Loucy (cell line): Measurements from ENCODE around the gene IFT74.

ENCODE experiments used
- H2AFZ ChIP-seq: fragments of 200-600 bp; sonication (generic); 2 replicates; pipeline ENCODE4 v1.6.0; 2016; ENCODE audit warnings: antibody characterized with exemption, mild to moderate bottlenecking, low read length, moderate library complexity
- H3F3A ChIP-seq: fragments of 200-600 bp; 2 replicates; pipeline ENCODE4 v1.6.0; 2016; ENCODE audit warnings: antibody characterized with exemption, low read depth, mild to moderate bottlenecking
- H3K27me3 ChIP-seq: fragments of 200-600 bp; sonication (generic); 2 replicates; pipeline ENCODE4 v1.6.1; 2014; ENCODE audit warnings: low read length, mild to moderate bottlenecking; ENCODE audit not compliant: insufficient read depth, poor library complexity, severe bottlenecking
- H3K36me3 ChIP-seq: fragments of 200-600 bp; sonication (generic); 2 replicates; pipeline ENCODE4 v1.6.1; 2016; ENCODE audit warnings: low read length; ENCODE audit not compliant: insufficient read depth
- H3K4me1 ChIP-seq: fragments of 200-600 bp; sonication (generic); 2 replicates; pipeline ENCODE4 v1.5.1; 2014; ENCODE audit warnings: low read length, mild to moderate bottlenecking; ENCODE audit not compliant: insufficient read depth, poor library complexity, severe bottlenecking
- H3K4me2 ChIP-seq: fragments of 200-600 bp; sonication (generic); 2 replicates; pipeline ENCODE4 v1.6.0; 2014; ENCODE audit warnings: antibody characterized with exemption, low read length, low read depth, mild to moderate bottlenecking; ENCODE audit not compliant: poor library complexity, severe bottlenecking
- H3K4me3 ChIP-seq: fragments of 200-600 bp; sonication (generic); 2 replicates; pipeline ENCODE4 v1.5.1; 2014; ENCODE audit warnings: low read length, mild to moderate bottlenecking, mixed read lengths; ENCODE audit not compliant: poor library complexity, severe bottlenecking
- H3K79me2 ChIP-seq: fragments of 200-600 bp; sonication (generic); 2 replicates; pipeline ENCODE4 v1.6.1; 2014; ENCODE audit warnings: low read length; ENCODE audit not compliant: insufficient read depth
- H3K9ac ChIP-seq: fragments of 200-600 bp; sonication (generic); 2 replicates; pipeline ENCODE4 v1.6.0; 2014; ENCODE audit warnings: mild to moderate bottlenecking, low read depth, low read length, moderate library complexity; ENCODE audit not compliant: poor library complexity, severe bottlenecking
- H3K9me2 ChIP-seq: fragments of 200-600 bp; sonication (generic); replicated peaks from 2 replicates; pipeline ENCODE4 v1.6.1; 2016; ENCODE audit warnings: low read depth, low read length, mixed read lengths
- H3K9me3 ChIP-seq: fragments of 200-600 bp; sonication (generic); 2 replicates; pipeline ENCODE4 v1.6.1; 2014; ENCODE audit warnings: mild to moderate bottlenecking, antibody characterized with exemption, low read length, low read depth; ENCODE audit not compliant: insufficient read depth
- H4K20me1 ChIP-seq: fragments of 200-600 bp; sonication (generic); 2 replicates; pipeline ENCODE4 v1.6.0; 2014; ENCODE audit warnings: antibody characterized with exemption, low read length, mild to moderate bottlenecking; ENCODE audit not compliant: insufficient read depth, poor library complexity, severe bottlenecking
- EZH2phosphoT487 ChIP-seq: fragments of 200-600 bp; IDR thresholded peaks from 2 replicates; pipeline ENCODE4 v1.6.1; 2018; ENCODE audit warnings: antibody characterized with exemption, mild to moderate bottlenecking, moderate library complexity, borderline replicate concordance
- TF ChIP-seq, protein P1 (sequence below): fragments of 200-600 bp; sonication (generic); conservative IDR thresholded peaks from 2 replicates; pipeline ENCODE4 v1.5.1; 2014; ENCODE audit warnings: mild to moderate bottlenecking, antibody characterized with exemption, low read length

IFT74 gene

DNA sequence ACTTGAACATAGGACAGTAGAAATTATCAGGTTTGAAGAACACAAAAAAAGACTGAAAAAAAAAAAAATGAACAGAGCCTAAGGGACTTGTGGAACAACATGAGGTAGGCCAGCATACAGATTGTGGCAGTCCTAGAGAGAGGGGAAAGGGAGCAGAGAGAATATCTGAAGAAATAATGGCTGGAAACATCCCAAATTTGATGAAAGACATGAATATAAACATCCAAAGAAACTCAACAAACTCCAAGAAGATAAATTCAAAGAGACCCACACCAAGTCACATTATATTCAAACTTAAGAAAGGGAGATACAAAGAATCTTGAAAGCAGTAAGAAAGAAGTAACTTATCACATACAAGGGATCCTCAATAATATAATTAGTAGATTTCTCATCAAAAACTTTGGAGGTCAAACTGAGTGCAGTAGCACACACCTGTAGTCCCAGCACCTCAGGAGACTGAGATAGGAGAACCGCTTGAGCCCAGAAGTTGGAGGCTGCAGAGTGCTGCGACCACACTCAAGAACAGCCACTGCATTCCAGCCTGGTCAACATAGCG lies 18.3 kb upstream of the IFT74 start:
- TF ChIP-seq EZH2phosphoT487 = no peak
- TF ChIP-seq, protein P1, sequence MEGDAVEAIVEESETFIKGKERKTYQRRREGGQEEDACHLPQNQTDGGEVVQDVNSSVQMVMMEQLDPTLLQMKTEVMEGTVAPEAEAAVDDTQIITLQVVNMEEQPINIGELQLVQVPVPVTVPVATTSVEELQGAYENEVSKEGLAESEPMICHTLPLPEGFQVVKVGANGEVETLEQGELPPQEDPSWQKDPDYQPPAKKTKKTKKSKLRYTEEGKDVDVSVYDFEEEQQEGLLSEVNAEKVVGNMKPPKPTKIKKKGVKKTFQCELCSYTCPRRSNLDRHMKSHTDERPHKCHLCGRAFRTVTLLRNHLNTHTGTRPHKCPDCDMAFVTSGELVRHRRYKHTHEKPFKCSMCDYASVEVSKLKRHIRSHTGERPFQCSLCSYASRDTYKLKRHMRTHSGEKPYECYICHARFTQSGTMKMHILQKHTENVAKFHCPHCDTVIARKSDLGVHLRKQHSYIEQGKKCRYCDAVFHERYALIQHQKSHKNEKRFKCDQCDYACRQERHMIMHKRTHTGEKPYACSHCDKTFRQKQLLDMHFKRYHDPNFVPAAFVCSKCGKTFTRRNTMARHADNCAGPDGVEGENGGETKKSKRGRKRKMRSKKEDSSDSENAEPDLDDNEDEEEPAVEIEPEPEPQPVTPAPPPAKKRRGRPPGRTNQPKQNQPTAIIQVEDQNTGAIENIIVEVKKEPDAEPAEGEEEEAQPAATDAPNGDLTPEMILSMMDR = no peak
- peak overlapping the region; percentile 8 for H3K4me3 ChIP-seq
- H4K20me1 ChIP-seq = peaks cover 74% of the 10 kb centered on the region
- H3F3A ChIP-seq = no peaks in the 10 kb centered on the region
- peaks cover 9% of the 10 kb centered on the region; the same call in 1 of the 2 replicates for H3K9me3 ChIP-seq
- H3K9ac ChIP-seq = no peak overlapping the region
- no peak overlapping the region for H2AFZ ChIP-seq
- peaks cover 7% of the 10 kb centered on the region; the same call in 1 of the 2 replicates for H3K36me3 ChIP-seq
- no peaks in the 10 kb centered on the region for H3K27me3 ChIP-seq
- H3K79me2 ChIP-seq = peaks cover 84% of the 10 kb centered on the region
- H3K9me2 ChIP-seq = no peaks in the 10 kb centered on the region
- H3K4me1 ChIP-seq = peaks cover 30% of the 10 kb centered on the region
- peak overlapping the region; percentile 11 for H3K4me2 ChIP-seq

DNA sequence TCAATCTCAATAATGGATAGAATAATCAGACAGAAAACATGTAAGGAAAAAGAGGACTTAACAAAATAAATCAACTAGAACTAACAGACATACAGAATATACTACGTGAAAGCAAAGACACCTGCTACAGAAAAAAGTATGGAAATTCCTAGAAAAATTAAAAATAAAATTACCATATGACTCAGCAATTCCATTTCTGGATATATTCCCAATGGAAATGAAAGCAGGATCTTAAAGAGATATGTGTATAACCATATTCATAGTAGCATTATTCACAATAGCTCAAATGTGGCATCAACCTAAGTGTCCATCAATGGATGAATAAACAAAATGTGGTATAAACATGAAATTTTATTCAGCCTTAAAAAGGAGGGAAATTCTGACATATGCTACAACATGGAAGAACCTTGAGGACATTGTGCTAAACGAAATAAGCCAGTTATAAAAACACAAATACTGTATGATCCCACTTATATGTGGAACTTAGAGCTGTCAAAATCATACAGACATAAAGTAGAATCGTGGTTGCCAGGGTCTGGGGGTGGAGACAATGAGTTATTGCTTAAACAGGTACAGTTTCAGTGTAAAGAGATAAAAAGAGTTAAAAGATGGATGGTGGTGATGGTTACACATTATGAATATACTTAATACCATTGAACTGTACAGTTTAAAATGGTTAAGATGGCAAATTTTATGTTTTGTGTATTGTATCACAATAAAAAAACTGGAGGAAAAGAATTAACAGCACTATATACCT lies 16.1 kb upstream of the IFT74 start:
- Histone ChIP-seq H4K20me1 (peaks cover 79% of the 10 kb centered on the region), H2AFZ (no peak overlapping the region), H3K9ac (no peak overlapping the region), H3K79me2 (peaks cover 97% of the 10 kb centered on the region), H3K9me3 (peaks cover 9% of the 10 kb centered on the region; the same call in 1 of the 2 replicates), H3K36me3 (no peaks in the 10 kb centered on the region), H3K9me2 (no peaks in the 10 kb centered on the region), H3K4me1 (peaks cover 50% of the 10 kb centered on the region), H3K4me2 (peak overlapping the region; percentile 99), H3K27me3 (no peaks in the 10 kb centered on the region), H3F3A (no peaks in the 10 kb centered on the region), H3K4me3 (peak overlapping the region; percentile 97)
- TF ChIP-seq, protein P1 = no peak
- no peak for TF ChIP-seq EZH2phosphoT487

DNA sequence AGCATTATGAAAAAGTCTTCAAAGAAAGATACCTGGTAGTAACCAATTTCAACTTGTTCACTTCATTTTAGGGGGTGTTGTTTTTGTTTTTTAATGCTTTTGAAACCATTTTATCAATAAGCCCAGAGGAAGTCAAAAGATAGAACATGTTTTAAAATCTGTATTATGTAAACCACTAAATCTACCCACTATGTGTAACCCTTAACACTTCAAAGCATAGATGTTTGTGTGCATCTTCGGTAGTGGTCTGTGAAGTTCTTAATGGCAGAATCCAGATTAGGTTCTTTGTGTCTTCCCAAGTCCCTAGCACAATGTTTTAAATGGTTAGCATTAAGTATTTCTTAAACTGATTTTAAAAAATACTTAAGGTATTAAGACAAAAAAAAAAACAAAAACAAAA lies 15.4 kb upstream of the IFT74 start:
- Histone ChIP-seq H3K4me1 (peaks cover 56% of the 10 kb centered on the region), H3K36me3 (no peaks in the 10 kb centered on the region), H3K9me3 (peaks cover 9% of the 10 kb centered on the region; the same call in 1 of the 2 replicates), H2AFZ (no peak overlapping the region), H3K27me3 (no peaks in the 10 kb centered on the region), H4K20me1 (peaks cover 78% of the 10 kb centered on the region), H3F3A (no peaks in the 10 kb centered on the region), H3K4me3 (peak overlapping the region; percentile 97), H3K9me2 (no peaks in the 10 kb centered on the region), H3K9ac (no peak overlapping the region), H3K4me2 (peak overlapping the region; percentile 99), H3K79me2 (peaks cover 99% of the 10 kb centered on the region)
- TF ChIP-seq EZH2phosphoT487 = no peak
- TF ChIP-seq, protein P1 = no peak
